GM12865 (cell line): ENCODE data around the gene SYNGR4.
A peak's percentile ranks its signal among the peaks of the same experiment; 100 is the strongest.

Experiments used
- DNase-seq: peaks from one replicate; pipeline ENCODE4 v3.0.0; 2010; ENCODE audit warnings: low read depth
- H3K4me3 ChIP-seq: 2 replicates; pipeline ENCODE4 v1.5.1; 2011; ENCODE audit warnings: mild to moderate bottlenecking, low read depth, low read length, control low read depth
- CTCF ChIP-seq: IDR thresholded peaks from 2 replicates; pipeline ENCODE4 v1.5.1; 2011; ENCODE audit warnings: low read length, control low read depth, low read depth, inconsistent platforms; ENCODE audit not compliant: insufficient read depth; ENCODE audit errors: missing control alignments

Gene SYNGR4

GRCh38 chr19:48361912-48362311 lies 2.3 kb upstream of the SYNGR4 start:
- no peak for TF ChIP-seq CTCF
- H3K4me3 ChIP-seq: no peak overlapping the region
- DNase-seq: no peak

- no peak for TF ChIP-seq CTCF
- peak overlapping the region; percentile 87 for H3K4me3 ChIP-seq
- peak; percentile 96 for DNase-seq
These were observed 1.3 kb upstream of the SYNGR4 start for GRCh38 chr19:48362716-48363499.

GRCh38 chr19:48363500-48363809 lies 712 bp upstream of the SYNGR4 start:
- DNase-seq: no peak
- TF ChIP-seq CTCF: no peak
- peak overlapping the region; percentile 87 for H3K4me3 ChIP-seq

- no peak for DNase-seq
- H3K4me3 ChIP-seq: peak overlapping the region; percentile 60
- TF ChIP-seq CTCF: no peak
These were observed 606 bp downstream of the SYNGR4 start for GRCh38 chr19:48364598-48365348.

- DNase-seq: no peak
- no peak overlapping the region for H3K4me3 ChIP-seq
- TF ChIP-seq CTCF: no peak
These were observed 1.4 kb downstream of the SYNGR4 start for GRCh38 chr19:48365602-48366001.

- TF ChIP-seq CTCF: no peak
- H3K4me3 ChIP-seq: no peak overlapping the region
- no peak for DNase-seq
These were observed 3.7 kb downstream of the SYNGR4 start for GRCh38 chr19:48367855-48368254.

- no peak for DNase-seq
- TF ChIP-seq CTCF: no peak
- no peak overlapping the region for H3K4me3 ChIP-seq
These were observed 4.8 kb downstream of the SYNGR4 start for GRCh38 chr19:48368936-48369335.
